22Rv1 (cell line): ENCODE results near the gene DGKI.

Source experiments
- ZFX ChIP-seq: fragments of 450-650 bp; IDR thresholded peaks from 2 replicates; pipeline ENCODE4 v1.6.1; 2017; ENCODE audit warnings: antibody characterized with exemption, borderline replicate concordance
- TF ChIP-seq, protein P1 (sequence below): fragments of 450-650 bp; IDR thresholded peaks from 2 replicates; pipeline ENCODE4 v1.5.1; 2017; ENCODE audit warnings: mild to moderate bottlenecking

DNA sequence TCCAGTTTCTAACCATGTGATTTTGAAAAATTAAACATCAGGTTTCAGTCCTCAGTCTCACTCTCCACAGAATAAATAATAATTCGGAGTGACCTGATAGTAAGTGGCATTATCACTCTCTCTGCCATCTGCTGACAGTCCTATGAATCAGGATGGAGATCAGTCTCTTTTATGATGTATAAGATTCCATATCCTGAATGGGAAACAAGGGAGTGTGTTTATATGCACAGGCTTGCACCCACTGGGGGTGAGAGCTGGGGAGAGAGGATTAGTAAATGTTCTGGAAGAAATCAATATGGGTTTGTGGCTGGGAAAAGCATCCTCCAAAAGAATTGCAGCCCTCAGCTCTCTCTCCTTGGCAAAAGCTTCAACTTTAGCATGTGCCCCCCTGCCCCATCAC lies 45.3 kb downstream of the DGKI start:
- TF ChIP-seq, protein P1, sequence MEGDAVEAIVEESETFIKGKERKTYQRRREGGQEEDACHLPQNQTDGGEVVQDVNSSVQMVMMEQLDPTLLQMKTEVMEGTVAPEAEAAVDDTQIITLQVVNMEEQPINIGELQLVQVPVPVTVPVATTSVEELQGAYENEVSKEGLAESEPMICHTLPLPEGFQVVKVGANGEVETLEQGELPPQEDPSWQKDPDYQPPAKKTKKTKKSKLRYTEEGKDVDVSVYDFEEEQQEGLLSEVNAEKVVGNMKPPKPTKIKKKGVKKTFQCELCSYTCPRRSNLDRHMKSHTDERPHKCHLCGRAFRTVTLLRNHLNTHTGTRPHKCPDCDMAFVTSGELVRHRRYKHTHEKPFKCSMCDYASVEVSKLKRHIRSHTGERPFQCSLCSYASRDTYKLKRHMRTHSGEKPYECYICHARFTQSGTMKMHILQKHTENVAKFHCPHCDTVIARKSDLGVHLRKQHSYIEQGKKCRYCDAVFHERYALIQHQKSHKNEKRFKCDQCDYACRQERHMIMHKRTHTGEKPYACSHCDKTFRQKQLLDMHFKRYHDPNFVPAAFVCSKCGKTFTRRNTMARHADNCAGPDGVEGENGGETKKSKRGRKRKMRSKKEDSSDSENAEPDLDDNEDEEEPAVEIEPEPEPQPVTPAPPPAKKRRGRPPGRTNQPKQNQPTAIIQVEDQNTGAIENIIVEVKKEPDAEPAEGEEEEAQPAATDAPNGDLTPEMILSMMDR = no peak
- no peak for TF ChIP-seq ZFX
